ACC112 (cell line): ENCODE data around the gene PRPF31.
A peak's percentile ranks its signal among the peaks of the same experiment; 100 is the strongest.

ENCODE experiments used
- H2AFZ ChIP-seq: fragments of 200-600 bp; sonication (generic); one replicate; pipeline ENCODE4 v1.6.0; 2017; ENCODE audit warnings: antibody characterized with exemption, low read length; ENCODE audit not compliant: unreplicated experiment
- H3K27ac ChIP-seq: fragments of 200-600 bp; sonication (generic); 2 replicates; pipeline ENCODE4 v1.5.1; 2014; ENCODE audit warnings: low read depth, mild to moderate bottlenecking, antibody characterized with exemption, low read length, moderate library complexity
- H3K27me3 ChIP-seq: fragments of 200-600 bp; sonication (generic); 2 replicates; pipeline ENCODE4 v1.6.1; 2014; ENCODE audit warnings: mild to moderate bottlenecking, antibody characterized with exemption, low read length, moderate library complexity, mixed read lengths; ENCODE audit not compliant: insufficient read depth
- H3K36me3 ChIP-seq: fragments of 200-600 bp; sonication (generic); 2 replicates; pipeline ENCODE4 v1.6.1; 2016; ENCODE audit warnings: mild to moderate bottlenecking, antibody characterized with exemption, low read length, moderate library complexity, mixed read lengths; ENCODE audit not compliant: insufficient read depth
- H3K4me1 ChIP-seq: fragments of 200-600 bp; sonication (generic); one replicate; pipeline ENCODE4 v1.6.1; 2016; ENCODE audit warnings: low read length, mixed read lengths; ENCODE audit not compliant: insufficient read depth, unreplicated experiment, control insufficient read depth
- H3K4me3 ChIP-seq: fragments of 200-600 bp; sonication (generic); 2 replicates; pipeline ENCODE4 v1.5.1; 2014; ENCODE audit warnings: mild to moderate bottlenecking, low read depth, low read length
- H3K79me2 ChIP-seq: fragments of 200-600 bp; sonication (generic); one replicate; pipeline ENCODE4 v1.6.0; 2016; ENCODE audit warnings: low read length; ENCODE audit not compliant: control insufficient read depth, unreplicated experiment, insufficient read depth

PRPF31 gene

DNA sequence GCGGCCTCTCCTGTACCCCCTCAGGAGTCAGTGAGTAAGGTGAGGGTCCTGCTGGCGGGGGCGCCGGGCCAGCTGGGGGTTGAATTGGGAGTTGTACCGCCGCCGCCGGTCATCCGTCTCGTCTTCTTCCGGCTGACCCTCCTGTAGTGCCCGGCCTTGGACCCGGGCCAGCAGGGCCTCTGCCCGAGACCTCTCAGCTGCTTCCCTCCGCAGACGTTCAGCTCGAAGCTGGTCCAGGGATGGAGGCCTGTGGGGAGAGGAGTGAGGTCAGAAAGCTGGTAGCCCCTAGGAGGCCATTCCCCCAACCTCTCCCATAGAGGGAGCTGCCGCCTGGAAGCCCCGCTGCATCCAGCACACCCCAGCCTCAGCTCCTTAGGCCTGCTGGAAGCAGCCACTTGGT, 40.1 kb downstream of the PRPF31 start:
- no peak overlapping the region for H2AFZ ChIP-seq
- no peak overlapping the region for H3K4me3 ChIP-seq
- no peak overlapping the region for H3K27ac ChIP-seq
- H3K79me2 ChIP-seq = peaks cover 3% of the 10 kb centered on the region
- no peaks in the 10 kb centered on the region; the same call in 1 of the 2 replicates for H3K36me3 ChIP-seq
- H3K4me1 ChIP-seq = peaks cover 7% of the 10 kb centered on the region
- H3K27me3 ChIP-seq = no peaks in the 10 kb centered on the region

DNA sequence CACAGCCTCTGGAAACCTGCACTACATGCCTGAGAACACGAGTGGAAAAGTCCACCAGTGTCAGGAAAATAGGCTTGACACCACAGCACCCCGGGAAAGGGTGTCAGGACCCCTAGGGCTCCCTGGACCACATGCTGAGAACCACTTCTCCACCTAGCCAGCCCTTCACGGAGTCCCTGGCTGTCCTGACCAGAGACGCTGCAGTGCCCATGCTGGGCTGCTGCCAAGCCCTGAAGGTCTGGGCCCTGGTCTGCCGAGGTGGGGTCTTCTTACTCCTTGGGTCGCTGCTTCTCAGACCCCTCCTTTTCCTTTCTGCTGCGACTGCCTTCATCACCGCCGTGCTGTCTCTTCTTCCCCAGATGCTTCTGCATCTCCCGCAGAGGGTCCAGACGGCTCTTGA, 40.9 kb downstream of the PRPF31 start:
- Histone ChIP-seq H3K4me1 (peaks cover 11% of the 10 kb centered on the region), H3K79me2 (peaks cover 3% of the 10 kb centered on the region), H3K36me3 (no peaks in the 10 kb centered on the region; the same call in 1 of the 2 replicates), H2AFZ (no peak overlapping the region), H3K4me3 (no peak overlapping the region), H3K27me3 (no peaks in the 10 kb centered on the region), H3K27ac (no peak overlapping the region)

DNA sequence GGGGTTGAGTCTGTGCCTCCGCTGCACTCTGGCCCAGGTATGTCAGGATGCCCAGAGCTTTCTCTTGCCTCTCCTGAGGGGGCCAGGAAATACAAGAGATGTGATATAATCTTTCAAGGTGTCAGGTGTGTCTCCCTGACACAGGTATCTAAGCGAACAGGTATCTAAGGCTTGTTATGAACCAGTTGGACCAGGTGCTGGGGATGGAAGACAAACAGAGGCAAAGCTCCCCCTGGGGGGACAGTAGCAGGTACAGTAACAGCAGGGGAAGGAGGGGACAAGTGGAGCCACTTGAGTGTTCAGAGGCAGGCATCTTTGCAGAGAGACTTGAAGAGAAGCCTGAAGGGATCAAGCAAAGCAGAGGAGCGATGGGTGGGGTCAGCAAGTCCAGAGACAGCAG, 41.4 kb downstream of the PRPF31 start:
- Histone ChIP-seq H3K4me1 (peaks cover 11% of the 10 kb centered on the region), H2AFZ (no peak overlapping the region), H3K79me2 (peaks cover 3% of the 10 kb centered on the region), H3K36me3 (no peaks in the 10 kb centered on the region; the same call in 1 of the 2 replicates), H3K27me3 (no peaks in the 10 kb centered on the region), H3K4me3 (no peak overlapping the region), H3K27ac (no peak overlapping the region)

DNA sequence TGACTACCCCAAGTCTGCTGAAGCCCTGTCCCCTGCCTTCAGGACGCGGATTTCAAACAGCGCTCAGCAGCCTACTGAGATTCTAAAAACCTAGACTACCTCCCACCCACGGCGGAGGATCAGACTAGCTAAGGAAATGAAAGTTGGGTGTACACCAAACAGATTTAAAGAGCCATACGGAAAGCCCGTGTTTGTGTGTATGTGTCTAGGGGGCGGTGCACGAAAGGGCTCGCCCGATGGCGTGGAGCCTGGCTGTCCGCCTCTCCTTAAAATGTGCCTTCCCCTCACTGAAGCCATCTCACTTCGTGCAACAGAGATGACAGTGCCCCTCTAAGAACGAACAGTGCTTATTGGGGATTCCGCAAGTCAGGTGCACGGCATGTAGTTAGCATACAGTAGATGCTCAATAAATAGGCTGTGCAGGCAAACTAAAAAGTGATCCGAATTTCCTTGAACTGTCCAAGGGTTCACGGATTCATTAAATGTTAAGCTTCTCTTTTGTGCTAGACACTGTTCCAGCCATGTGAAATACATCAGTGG, 43.3 kb downstream of the PRPF31 start:
- H3K27me3 ChIP-seq = no peaks in the 10 kb centered on the region
- peaks cover 3% of the 10 kb centered on the region for H3K79me2 ChIP-seq
- peak overlapping the region; percentile 87 for H3K27ac ChIP-seq
- H3K36me3 ChIP-seq = no peaks in the 10 kb centered on the region; the same call in 1 of the 2 replicates
- peak overlapping the region; percentile 97 for H3K4me3 ChIP-seq
- peaks cover 11% of the 10 kb centered on the region for H3K4me1 ChIP-seq
- peak overlapping the region; percentile 51 for H2AFZ ChIP-seq

DNA sequence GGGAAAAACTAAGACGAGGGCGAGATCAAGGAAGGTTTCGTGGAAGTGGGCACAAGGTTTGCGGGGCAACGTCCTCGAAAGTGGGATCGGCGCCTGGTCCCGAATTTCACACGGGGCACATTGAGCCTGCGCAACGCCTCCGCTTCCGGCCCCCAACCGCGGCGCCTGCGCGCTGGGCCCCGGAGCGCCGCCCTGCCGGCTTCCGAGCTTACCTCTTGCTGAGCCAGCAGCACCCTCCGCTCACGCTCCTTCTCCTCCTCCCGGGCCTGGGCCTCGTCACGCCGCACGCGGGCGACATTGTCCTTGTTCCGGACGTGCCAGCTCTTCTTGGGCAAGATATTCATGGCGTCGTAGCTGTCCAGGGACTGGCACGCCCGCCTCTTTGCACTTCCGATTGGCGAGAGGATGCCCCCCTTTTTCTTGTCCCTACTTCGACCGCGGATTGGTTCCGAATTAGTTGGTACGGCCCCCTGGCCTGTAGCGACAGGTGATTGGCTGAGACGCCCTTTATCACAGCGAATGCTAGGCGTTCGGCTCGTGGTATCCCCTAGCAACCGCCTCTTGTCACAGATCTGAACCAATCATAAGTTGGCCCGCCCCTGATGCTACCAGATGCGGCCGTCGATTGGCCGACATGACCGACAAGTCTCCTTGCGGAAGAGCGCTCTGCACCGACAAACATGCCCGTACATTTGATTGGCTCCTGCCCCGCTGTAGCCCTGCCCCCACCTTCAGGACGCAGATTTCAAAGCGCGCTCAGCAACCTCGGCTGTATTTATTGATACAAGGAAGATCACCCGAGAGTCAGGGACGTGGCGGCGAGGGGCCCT, 44.0 kb downstream of the PRPF31 start, which contains the start of gene LENG1:
Gene LENG1, minus strand, starts transcription at position 370 of the 830 bp plus-strand sequence. Its CDS starts 26 bp downstream, at position 344.
- H3K4me3 ChIP-seq = peak within 1 kb of the TSS; percentile 97
- peak within 1 kb of the TSS; percentile 87 for H3K27ac ChIP-seq
- H3K79me2 ChIP-seq = peaks cover 3% of the 10 kb centered on the region
- peak within 1 kb of the TSS; percentile 74 for H2AFZ ChIP-seq
- H3K4me1 ChIP-seq = peaks cover 11% of the 10 kb centered on the region
- H3K36me3 ChIP-seq = no peaks in the 10 kb centered on the region; the same call in 1 of the 2 replicates
- peaks cover 5% of the 10 kb centered on the region; the same call in 1 of the 2 replicates for H3K27me3 ChIP-seq

DNA sequence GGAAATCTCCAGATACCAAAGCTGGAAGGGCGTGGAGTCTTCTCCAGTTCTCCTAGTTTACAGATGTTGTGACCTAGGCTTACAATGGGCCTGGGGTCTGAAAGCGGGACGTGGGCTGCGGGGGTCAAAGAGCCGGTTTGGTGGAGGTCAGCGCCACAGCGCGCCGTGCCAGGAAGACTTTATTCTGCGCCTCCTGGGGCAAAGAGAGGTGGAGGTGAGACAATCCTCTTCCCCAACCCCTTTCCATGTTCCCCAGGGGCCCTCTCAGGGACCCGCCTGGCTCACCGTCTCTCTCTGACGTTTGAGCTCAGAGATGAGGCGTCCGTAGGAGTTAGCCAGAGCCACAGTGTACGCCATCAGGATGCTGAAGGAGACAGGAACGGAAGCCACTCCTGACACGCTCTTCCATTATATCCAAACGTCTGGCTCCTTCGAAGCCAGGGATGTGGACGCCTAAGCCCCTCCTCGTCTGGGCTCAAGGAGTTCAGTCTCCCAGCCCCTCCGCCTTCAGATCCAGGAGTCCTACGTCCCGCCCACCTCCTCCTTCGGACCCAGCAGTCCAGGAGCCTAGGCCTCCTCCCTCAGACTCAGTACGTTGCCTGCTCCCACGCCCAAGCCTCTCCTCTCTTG, 44.7 kb downstream of the PRPF31 start:
- Histone ChIP-seq H3K4me1 (peaks cover 11% of the 10 kb centered on the region), H2AFZ (peak overlapping the region; percentile 74), H3K4me3 (peak overlapping the region; percentile 86), H3K27ac (peak overlapping the region; percentile 78), H3K27me3 (peaks cover 7% of the 10 kb centered on the region; the same call in 1 of the 2 replicates), H3K79me2 (peaks cover 3% of the 10 kb centered on the region), H3K36me3 (no peaks in the 10 kb centered on the region)

DNA sequence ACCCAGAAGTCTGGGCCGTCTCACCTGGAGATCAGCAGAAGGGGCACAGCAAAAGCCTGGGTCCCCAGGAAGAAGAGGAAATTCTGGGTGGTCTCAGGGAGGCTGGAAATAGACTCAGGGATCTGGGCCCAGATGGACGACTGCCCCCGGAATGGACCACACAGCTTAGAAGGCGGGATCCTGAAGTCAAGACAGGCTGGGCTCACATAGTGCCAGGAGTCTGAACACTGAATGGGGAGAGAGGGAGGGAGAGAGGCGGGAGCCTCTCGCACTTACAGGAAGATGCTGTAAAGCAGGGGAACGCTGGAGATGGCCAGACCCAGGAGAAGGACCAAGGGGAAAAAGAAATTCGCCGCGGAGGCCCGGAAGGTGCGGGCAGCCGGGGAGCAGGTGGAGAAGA, 45.3 kb downstream of the PRPF31 start:
- H3K36me3 ChIP-seq = no peaks in the 10 kb centered on the region
- H3K27me3 ChIP-seq = peaks cover 7% of the 10 kb centered on the region; the same call in 1 of the 2 replicates
- H3K79me2 ChIP-seq = peaks cover 3% of the 10 kb centered on the region
- no peak overlapping the region for H2AFZ ChIP-seq
- H3K4me1 ChIP-seq = peaks cover 11% of the 10 kb centered on the region
- peak overlapping the region; percentile 78; the same call in 1 of the 2 replicates for H3K27ac ChIP-seq
- H3K4me3 ChIP-seq = peak overlapping the region; percentile 86

DNA sequence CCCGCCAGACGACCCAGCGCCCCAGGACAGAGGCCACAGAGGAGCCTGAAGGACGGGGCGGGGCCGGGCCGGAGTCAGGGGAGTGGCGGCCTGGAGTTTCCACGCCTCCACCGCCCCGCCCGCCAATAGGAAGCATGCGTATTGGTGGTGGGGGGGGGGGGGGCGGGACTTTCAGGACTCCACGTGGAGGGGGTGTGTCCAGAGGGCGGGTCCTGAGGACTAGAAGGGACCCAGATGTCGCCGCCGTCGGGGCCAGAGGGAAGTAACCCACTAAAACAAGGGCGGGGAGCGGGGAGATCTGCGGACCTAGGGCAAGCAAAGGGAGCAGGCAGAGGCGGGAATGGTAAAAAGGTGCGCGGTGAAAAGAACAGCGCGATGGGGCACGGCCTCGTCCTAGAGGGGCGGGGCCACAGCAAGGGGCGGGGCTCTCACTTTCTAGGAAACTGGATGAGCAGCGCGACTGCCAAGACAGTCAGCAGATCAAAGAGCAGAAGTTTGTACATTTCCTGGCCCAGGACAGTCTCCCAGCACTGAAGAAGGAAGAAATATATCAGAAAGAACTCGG, 46.8 kb downstream of the PRPF31 start:
- H3K79me2 ChIP-seq = peaks cover 3% of the 10 kb centered on the region

DNA sequence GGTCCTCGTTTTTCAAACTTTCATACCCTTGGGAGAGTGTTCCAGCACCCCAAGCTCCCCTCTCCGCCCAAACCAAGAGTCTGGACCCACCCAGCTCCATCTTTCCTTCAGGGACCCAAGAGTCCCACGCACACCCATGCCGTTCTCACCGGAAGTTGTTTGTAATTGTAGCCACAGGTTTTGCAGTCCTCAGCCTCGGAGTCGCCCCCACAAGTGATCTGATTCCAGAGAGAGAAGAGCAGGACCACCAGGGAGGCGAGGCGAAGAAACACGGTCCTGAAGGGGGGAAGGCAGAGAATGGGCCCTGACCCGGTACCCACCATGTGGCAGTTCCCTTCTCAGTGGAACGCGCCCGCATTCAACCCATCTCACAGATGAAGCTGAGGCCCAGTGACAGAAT, 47.3 kb downstream of the PRPF31 start:
- Histone ChIP-seq H3K27ac (no peak overlapping the region), H3K4me3 (peak overlapping the region; percentile 58; the same call in 1 of the 2 replicates), H2AFZ (no peak overlapping the region), H3K36me3 (no peaks in the 10 kb centered on the region), H3K4me1 (peaks cover 11% of the 10 kb centered on the region), H3K27me3 (peaks cover 7% of the 10 kb centered on the region; the same call in 1 of the 2 replicates), H3K79me2 (peaks cover 3% of the 10 kb centered on the region)

More for the DNA sequence above, 46.8 kb downstream of the PRPF31 start:
- H3K4me1 ChIP-seq = peaks cover 11% of the 10 kb centered on the region
- peaks cover 7% of the 10 kb centered on the region; the same call in 1 of the 2 replicates for H3K27me3 ChIP-seq
- no peak overlapping the region for H3K27ac ChIP-seq
- H3K36me3 ChIP-seq = no peaks in the 10 kb centered on the region
- H2AFZ ChIP-seq = no peak overlapping the region
- H3K4me3 ChIP-seq = peak overlapping the region; percentile 58; the same call in 1 of the 2 replicates

DNA sequence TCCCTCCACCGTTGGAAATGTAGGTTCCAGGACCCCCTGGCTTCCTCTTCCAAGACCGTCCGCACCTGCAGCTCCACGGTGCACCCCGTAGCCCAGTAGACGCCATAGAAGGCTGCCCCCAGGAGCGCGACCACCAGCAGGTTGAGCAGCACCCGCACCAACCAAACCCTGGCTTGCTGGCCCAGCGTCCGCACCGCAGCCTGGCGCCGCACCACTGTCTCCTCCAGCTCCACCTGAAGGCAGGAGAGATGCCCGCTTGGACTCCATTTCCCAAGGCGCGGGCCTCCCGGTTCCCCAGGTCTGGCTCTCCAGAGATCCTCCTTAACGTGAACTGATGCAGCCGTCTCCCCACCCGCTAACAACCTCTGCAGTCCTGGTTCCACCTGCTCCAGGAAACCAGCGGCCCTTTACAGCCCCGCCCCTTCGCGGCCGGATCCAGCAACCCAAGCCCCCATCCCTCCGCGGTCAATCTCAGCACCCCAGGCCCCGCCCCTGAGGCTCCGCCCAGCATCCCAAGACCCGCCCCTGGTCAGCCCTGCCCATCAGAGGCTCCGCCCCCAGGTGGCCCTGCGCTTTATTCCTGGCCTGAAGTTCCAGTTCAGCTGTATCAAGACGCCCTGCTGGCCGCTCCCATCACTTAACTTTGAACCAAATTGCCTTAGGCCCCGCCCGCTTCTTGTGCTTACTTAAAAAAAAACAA, 49.0 kb downstream of the PRPF31 start:
- no peak overlapping the region for H2AFZ ChIP-seq
- H3K27me3 ChIP-seq = peaks cover 7% of the 10 kb centered on the region; the same call in 1 of the 2 replicates
- no peak overlapping the region for H3K4me3 ChIP-seq
- peaks cover 6% of the 10 kb centered on the region for H3K4me1 ChIP-seq
- no peaks in the 10 kb centered on the region for H3K79me2 ChIP-seq
- H3K36me3 ChIP-seq = no peaks in the 10 kb centered on the region
- H3K27ac ChIP-seq = no peak overlapping the region
